Activated naive CD4-positive, alpha-beta T cell treated with anti-CD3 and anti-CD28 coated beads, Interleukin-2, amount 50 U/mL, for 72 hours (primary cell): ENCODE results near the gene ZNF436. TPM values are rescaled to one million over a fixed set of nuclear protein-coding genes. Genes with fewer than 3 reads are reported as not detected.
"Not testable (repeated sequence)": the region's sequence is repeated elsewhere in the genome, so short reads cannot be mapped to it uniquely, and the experiment has no call there.

ENCODE experiments used
- ATAC-seq, 2 donors: fragments of 150-1000 bp; cut with Tn5 transposase; 2 replicates each; pipeline ENCODE4 v1.10.0; 2021; ENCODE audit warnings: mild to moderate bottlenecking in 2 of 2, moderate library complexity in 2 of 2
- DNase-seq, 2 donors: peaks; one replicate each; pipeline ENCODE4 v3.0.0; 2021 to 2022; ENCODE audit warnings: low spot score in 2 of 2
- H3K27ac Mint-ChIP-seq, 2 donors: one replicate each; pipeline ENCODE4 v1.8.0; 2022; ENCODE audit warnings: mild to moderate bottlenecking in 2 of 2, mixed read lengths in 2 of 2
- H3K36me3 Mint-ChIP-seq, 2 donors: one replicate each; pipeline ENCODE4 v1.8.0; 2022; ENCODE audit warnings: mixed read lengths in 2 of 2
- H3K9me3 Mint-ChIP-seq, 2 donors: one replicate each; pipeline ENCODE4 v1.8.0; 2022; ENCODE audit warnings: mixed read lengths in 2 of 2
- total RNA-seq, 2 donors: library from RNA; stranded (reverse); gene quantifications; one replicate each; pipeline ENCODE4 v1.2.3, GENCODE V29; 2022

Gene ZNF436
- total RNA-seq, 2 donors from 2014 or later, result 7.6 to 8.2 TPM

- ATAC-seq (peak in 1 of 2 donors; percentile 32), DNase-seq (no peak)
- peak overlapping the region in 1 of 2 donors; percentile 35 for H3K27ac Mint-ChIP-seq
- H3K9me3 Mint-ChIP-seq, result no peaks in the 10 kb centered on the region
- H3K36me3 Mint-ChIP-seq, result no peaks in the 10 kb centered on the region
These were observed 26.2 kb upstream of the ZNF436 start for GRCh38 chr1:23395849-23396248.

- Mint-ChIP-seq H3K27ac (peak overlapping the region in 1 of 2 donors; percentile 35), H3K36me3 (no peaks in the 10 kb centered on the region), H3K9me3 (no peaks in the 10 kb centered on the region)
- DNase-seq, result no peak
- no peak for ATAC-seq
These were observed 25.6 kb upstream of the ZNF436 start for GRCh38 chr1:23395154-23395724.

- Mint-ChIP-seq H3K9me3 (no peaks in the 10 kb centered on the region), H3K27ac (no peak overlapping the region), H3K36me3 (no peaks in the 10 kb centered on the region)
- ATAC-seq, result no peak
- DNase-seq, result no peak
These were observed 25.0 kb upstream of the ZNF436 start for GRCh38 chr1:23394684-23395083.

GRCh38 chr1:23394181-23394580, 24.5 kb upstream of the ZNF436 start:
- DNase-seq, result no peak
- no peak for ATAC-seq
- H3K36me3 Mint-ChIP-seq, result no peaks in the 10 kb centered on the region
- no peaks in the 10 kb centered on the region for H3K9me3 Mint-ChIP-seq
- no peak overlapping the region for H3K27ac Mint-ChIP-seq

- no peaks in the 10 kb centered on the region for H3K36me3 Mint-ChIP-seq
- H3K9me3 Mint-ChIP-seq, result no peaks in the 10 kb centered on the region
- ATAC-seq (no peak), DNase-seq (no peak)
- no peak overlapping the region for H3K27ac Mint-ChIP-seq
These were observed 24.1 kb upstream of the ZNF436 start for GRCh38 chr1:23393706-23394105.

GRCh38 chr1:23392125-23392855, 22.7 kb upstream of the ZNF436 start:
- no peak overlapping the region for H3K27ac Mint-ChIP-seq
- no peaks in the 10 kb centered on the region for H3K9me3 Mint-ChIP-seq
- ATAC-seq (no peak), DNase-seq (no peak)
- H3K36me3 Mint-ChIP-seq, result no peaks in the 10 kb centered on the region

GRCh38 chr1:23389837-23390321, 20.2 kb upstream of the ZNF436 start:
- Mint-ChIP-seq H3K9me3 (no peaks in the 10 kb centered on the region), H3K36me3 (no peaks in the 10 kb centered on the region), H3K27ac (no peak overlapping the region)
- ATAC-seq (no peak), DNase-seq (no peak)

- no peak for DNase-seq
- Mint-ChIP-seq H3K27ac (no peak overlapping the region), H3K36me3 (no peaks in the 10 kb centered on the region), H3K9me3 (no peaks in the 10 kb centered on the region)
- ATAC-seq, result no peak
These were observed 17.9 kb upstream of the ZNF436 start for GRCh38 chr1:23387494-23387893.

GRCh38 chr1:23385119-23385621, 15.5 kb upstream of the ZNF436 start:
- no peaks in the 10 kb centered on the region for H3K36me3 Mint-ChIP-seq
- ATAC-seq, result no peak
- H3K9me3 Mint-ChIP-seq, result no peaks in the 10 kb centered on the region
- no peak for DNase-seq
- no peak overlapping the region for H3K27ac Mint-ChIP-seq

GRCh38 chr1:23384312-23385058, 14.8 kb upstream of the ZNF436 start:
- Mint-ChIP-seq H3K9me3 (no peaks in the 10 kb centered on the region), H3K27ac (peak overlapping the region in 1 of 2 donors; percentile 50), H3K36me3 (no peaks in the 10 kb centered on the region)
- ATAC-seq (no peak), DNase-seq (no peak)

GRCh38 chr1:23383577-23384311, 14.1 kb upstream of the ZNF436 start:
- DNase-seq (no peak), ATAC-seq (no peak)
- no peaks in the 10 kb centered on the region for H3K9me3 Mint-ChIP-seq
- H3K27ac Mint-ChIP-seq, result peak overlapping the region in 1 of 2 donors; percentile 50
- no peaks in the 10 kb centered on the region for H3K36me3 Mint-ChIP-seq

GRCh38 chr1:23381233-23381885, 11.7 kb upstream of the ZNF436 start:
- DNase-seq (no peak), ATAC-seq (no peak)
- H3K36me3 Mint-ChIP-seq, result no peaks in the 10 kb centered on the region
- H3K27ac Mint-ChIP-seq, result no peak overlapping the region
- H3K9me3 Mint-ChIP-seq, result no peaks in the 10 kb centered on the region

- ATAC-seq (no peak), DNase-seq (no peak)
- no peaks in the 10 kb centered on the region for H3K36me3 Mint-ChIP-seq
- no peaks in the 10 kb centered on the region for H3K9me3 Mint-ChIP-seq
- no peak overlapping the region for H3K27ac Mint-ChIP-seq
These were observed 11.1 kb upstream of the ZNF436 start for GRCh38 chr1:23380719-23381118.

- ATAC-seq, H3K9me3 Mint-ChIP-seq: not testable (repeated sequence)
These were observed 10.6 kb upstream of the ZNF436 start for GRCh38 chr1:23380236-23380635.

GRCh38 chr1:23376890-23377811, 7.5 kb upstream of the ZNF436 start:
- ATAC-seq (no peak), DNase-seq (no peak)
- no peak overlapping the region for H3K27ac Mint-ChIP-seq
- no peaks in the 10 kb centered on the region for H3K9me3 Mint-ChIP-seq
- no peaks in the 10 kb centered on the region for H3K36me3 Mint-ChIP-seq

More at GRCh38 chr1:23380236-23380635, 10.6 kb upstream of the ZNF436 start:
- H3K36me3 Mint-ChIP-seq, DNase-seq, H3K27ac Mint-ChIP-seq: not testable (repeated sequence)
